Muscle of arm (tissue), 14 donors: ENCODE results near the gene FSD1. TPM values are rescaled to one million over a fixed set of nuclear protein-coding genes. Genes with fewer than 3 reads are reported as not detected.
"Not testable (repeated sequence)": the region's sequence is repeated elsewhere in the genome, so short reads cannot be mapped to it uniquely, and the experiment has no call there.

Source experiments
- DNase-seq: peaks from one replicate; pipeline ENCODE4 v3.0.0-alpha.2; 2013
- long read RNA-seq, 11 donors: transcript quantifications; one replicate each; lab custom pipeline, GENCODE V29; 2026
- polyA plus RNA-seq, 12 donors: library from polyadenylated mRNA; unstranded; fragments of 120-200 nt; gene quantifications; one replicate each; pipeline ENCODE4 v1.2.1, GENCODE V29; 2013; ENCODE audit not compliant: insufficient read length in 12 of 12

Gene FSD1
- 10 to 100 TPM in 1 of 12 donors, 1 to 10 TPM in 9, under 1 TPM in 1, not detected in 1; 0.88 to 13.6 (median 2.2) TPM for polyA plus RNA-seq
- long read RNA-seq, donor 1, transcript FSD1-201 (13 exons, 1,831 nt), result major isoform, 5 of 5 reads
- long read RNA-seq, donor 1, partial matches to known transcripts, result 0 of 5 reads
- long read RNA-seq, donor 1, other reads (novel, unspliced or antisense), result 0 of 5 reads
- long read RNA-seq, donor 2, partial matches to known transcripts, result 0 of 1 reads
- long read RNA-seq, donor 2, other reads (novel, unspliced or antisense), result 0 of 1 reads
- long read RNA-seq, donor 3, result 0 reads
- long read RNA-seq, donor 4, result 0 reads
- long read RNA-seq, donor 5, result 0 reads
- long read RNA-seq, donor 6, result 0 reads
- long read RNA-seq, donor 7, partial matches to known transcripts, result 0 of 1 reads
- long read RNA-seq, donor 7, other reads (novel, unspliced or antisense), result 0 of 1 reads
- long read RNA-seq, donor 8, result 0 reads
- long read RNA-seq, donor 9, result 0 reads
- long read RNA-seq, donor 10, result 0 reads
- long read RNA-seq, donor 11, result 0 reads

DNA sequence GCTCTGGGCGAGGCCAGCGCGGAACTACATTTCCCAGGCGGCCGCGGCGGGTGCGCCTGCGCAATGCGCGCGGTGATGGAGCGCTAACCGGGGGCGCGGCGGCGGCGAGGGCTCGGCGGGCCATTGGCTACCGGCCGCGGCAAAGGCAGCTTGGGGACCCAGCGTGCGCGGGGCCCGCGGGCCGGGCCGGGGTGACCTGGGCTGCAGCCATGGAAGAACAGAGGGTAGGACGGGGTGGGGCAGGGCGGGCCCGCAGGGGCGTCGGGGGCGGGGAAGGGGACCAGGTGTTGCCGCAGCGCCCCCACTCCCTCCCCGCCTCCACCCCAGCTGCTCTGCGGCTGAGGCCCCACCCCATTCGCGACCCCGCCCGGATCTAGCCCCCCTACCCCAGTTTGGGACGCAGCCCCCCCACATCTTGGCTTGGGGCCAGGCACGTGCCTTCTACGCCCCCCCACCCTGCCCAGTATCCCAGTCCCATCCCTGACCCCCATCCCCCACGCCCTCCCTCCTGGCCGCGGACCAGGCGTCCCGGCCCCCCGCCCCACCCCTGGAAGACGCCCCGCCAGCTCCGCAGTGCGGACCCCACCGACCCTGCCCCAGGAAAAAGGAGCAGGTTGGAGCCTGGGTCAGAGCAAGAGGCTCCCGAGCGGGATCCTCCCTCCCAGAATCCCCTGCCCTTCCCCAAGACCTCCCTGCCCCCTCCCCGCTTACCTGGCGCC, at the start of gene FSD1:
Gene FSD1, plus strand, starts transcription at position 61 of the 719 bp plus-strand sequence. Its CDS starts 149 bp downstream, at position 210.
- DNase-seq, result no peak

GRCh38 chr19:4256563-4256962, 47.8 kb upstream of the FSD1 start:
- no peak for DNase-seq

GRCh38 chr19:4257025-4257424, 47.4 kb upstream of the FSD1 start:
- no peak for DNase-seq

- no peak for DNase-seq
These were observed 46.2 kb upstream of the FSD1 start for GRCh38 chr19:4258181-4258580.

- no peak for DNase-seq
These were observed 43.7 kb upstream of the FSD1 start for GRCh38 chr19:4260613-4261191.

DNA sequence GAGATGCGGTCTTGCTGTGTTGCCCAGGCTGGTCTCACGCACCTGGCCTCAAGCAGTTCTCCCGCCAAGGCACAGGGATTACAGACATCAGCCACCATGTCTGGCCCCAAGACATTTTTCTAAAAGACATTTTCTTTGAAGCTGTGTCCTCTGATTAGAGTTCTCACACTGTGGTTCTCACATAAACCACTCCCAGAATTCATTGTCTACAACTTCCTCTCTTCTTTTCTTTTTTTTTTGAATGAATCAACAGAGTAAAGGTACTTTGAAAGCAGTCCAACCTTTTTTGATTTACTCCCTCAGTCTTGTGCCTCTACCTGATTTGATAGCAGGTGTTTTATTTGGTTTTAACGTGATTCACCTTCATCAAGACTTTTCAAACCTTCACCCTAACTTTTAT, 39.6 kb upstream of the FSD1 start:
- no peak for DNase-seq

GRCh38 chr19:4266253-4267000, 38.0 kb upstream of the FSD1 start:
- no peak for DNase-seq

DNA sequence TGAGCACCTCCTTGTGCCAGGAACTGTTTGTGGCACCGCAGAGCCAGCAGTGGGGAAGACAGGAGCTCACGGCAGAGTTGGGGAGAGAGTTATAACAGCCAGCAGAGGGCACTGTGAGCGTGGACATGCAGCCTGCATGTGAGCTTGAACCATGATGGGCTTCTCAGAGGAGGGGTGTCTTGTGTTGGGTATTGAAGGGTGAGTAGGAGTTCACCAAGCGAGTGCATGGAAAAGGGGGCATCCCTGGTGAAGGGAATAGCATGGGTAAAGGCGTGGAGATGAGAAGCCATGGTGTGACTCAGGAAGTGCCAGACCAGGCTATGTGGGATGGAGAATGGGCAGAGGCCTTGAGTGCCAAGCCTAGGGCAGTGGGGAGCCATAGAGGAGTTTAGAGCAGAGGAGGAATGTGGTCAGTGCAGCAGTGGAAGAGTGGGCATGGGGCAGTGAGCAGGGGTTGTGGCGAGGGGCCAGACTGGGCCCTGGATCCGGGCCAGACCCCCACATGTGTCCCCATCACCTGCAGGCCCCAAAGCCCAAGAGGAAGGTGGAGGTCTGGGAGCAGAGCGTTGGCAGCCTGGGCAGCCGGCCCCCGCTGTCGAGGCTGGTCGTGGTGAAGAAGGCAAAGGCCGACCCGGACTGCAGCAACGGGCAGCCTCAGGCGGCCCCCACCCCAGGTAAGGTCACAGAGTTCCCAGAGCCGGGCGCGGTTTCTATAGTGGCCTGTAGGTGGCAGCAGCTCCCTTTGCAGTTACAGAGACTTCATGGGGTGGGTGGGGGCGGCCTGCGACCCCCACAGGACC, 37.1 kb upstream of the FSD1 start:
- DNase-seq, result no peak

GRCh38 chr19:4267901-4268815, 36.2 kb upstream of the FSD1 start:
- DNase-seq, result no peak

- no peak for DNase-seq
These were observed 35.5 kb upstream of the FSD1 start for GRCh38 chr19:4268816-4269430.

DNA sequence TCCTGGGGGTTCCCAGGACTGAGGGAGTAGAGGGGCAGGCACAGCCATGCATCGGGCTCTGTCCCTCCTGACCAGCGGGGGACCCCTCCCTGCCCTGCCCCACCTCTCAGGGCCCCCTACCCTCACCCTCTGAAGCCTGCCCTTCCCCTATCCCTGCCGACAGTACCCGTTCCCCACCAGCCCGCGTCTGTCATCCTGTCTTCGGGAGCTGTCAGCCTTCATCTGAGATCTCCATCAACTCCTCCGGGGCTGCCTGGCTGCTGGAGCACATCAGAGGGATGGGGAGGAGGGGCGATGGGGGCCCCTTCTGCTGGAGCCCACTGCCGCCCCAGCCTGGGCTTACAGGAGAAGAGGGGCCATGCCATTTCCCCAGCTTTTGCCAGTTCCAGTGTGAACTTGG, 31.5 kb upstream of the FSD1 start:
- DNase-seq, result no peak

DNA sequence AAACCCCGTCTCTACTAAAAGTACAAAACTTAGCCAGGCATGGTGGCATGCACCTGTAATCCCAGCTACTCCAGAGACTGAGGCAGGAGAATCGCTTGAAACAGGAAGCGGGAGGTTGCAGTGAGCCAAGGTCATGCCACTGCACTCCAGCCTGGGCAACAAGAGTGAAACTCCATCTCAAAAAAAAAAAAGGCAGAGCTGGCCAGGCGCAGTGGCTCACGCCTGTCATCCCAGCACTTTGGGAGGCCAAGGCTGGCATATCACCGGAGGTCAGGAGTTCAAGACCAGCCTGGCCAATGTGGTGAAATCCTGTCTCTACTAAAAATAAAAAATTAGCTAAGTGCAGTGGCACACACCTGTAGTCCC, 30.1 kb upstream of the FSD1 start:
- DNase-seq, result not testable (repeated sequence)

- DNase-seq, result no peak
These were observed 27.2 kb upstream of the FSD1 start for GRCh38 chr19:4277191-4277696.

DNA sequence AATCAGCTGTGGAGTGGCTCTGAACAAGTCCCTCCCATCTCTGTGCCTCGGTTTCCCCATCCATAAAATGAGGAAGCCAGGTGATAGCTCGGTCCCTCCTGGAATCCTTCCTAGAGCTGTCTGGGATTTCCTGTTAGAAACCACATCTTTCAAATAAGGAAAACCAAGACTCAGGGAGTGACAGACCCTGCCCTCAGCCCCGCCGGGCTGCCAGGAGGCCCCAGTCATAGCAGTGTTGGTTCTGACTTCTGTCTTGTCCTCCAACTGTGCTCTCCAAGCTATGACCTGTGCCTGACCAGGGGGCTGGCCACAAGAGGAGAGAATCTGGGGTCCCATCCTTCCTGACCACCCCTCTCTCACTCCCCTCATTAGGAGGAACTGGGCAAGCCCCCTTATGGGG, 26.4 kb upstream of the FSD1 start:
- DNase-seq, result no peak

GRCh38 chr19:4278419-4279266, 25.8 kb upstream of the FSD1 start, which contains the start of gene SHD:
SHD (plus strand) TSS chr19:4279266; CDS start chr19:4280064, 798 bp downstream.
- DNase-seq, result peak; percentile 43

GRCh38 chr19:4279267-4279529, 25.2 kb upstream of the FSD1 start:
- no peak for DNase-seq

GRCh38 chr19:4279530-4280422, 24.6 kb upstream of the FSD1 start:
- no peak for DNase-seq
